CD4-positive, alpha-beta T cell (primary cell): ENCODE results near the gene ELF1. TPM values are rescaled to one million over a fixed set of nuclear protein-coding genes. Genes with fewer than 3 reads are reported as not detected.
"Not testable (repeated sequence)": the region's sequence is repeated elsewhere in the genome, so short reads cannot be mapped to it uniquely, and the experiment has no call there.

ENCODE experiments used
- ATAC-seq: fragments of 200-7000 bp; cut with Tn5 transposase; one replicate; pipeline ENCODE4 v1.10.0; 2022; ENCODE audit warnings: mild to moderate bottlenecking; ENCODE audit not compliant: poor library complexity
- CTCF ChIA-PET: fragments of 350-600 bp; sonication (Branson Sonifier 250); formaldehyde crosslinking; loops from one replicate; lab custom pipeline; 2021; ENCODE audit warnings: antibody characterized with exemption, inconsistent platforms; lab: Charles Lee
- POLR2A ChIA-PET: fragments of 350-600 bp; sonication (Branson Sonifier 250); formaldehyde crosslinking; loops from one replicate; lab custom pipeline; 2021; ENCODE audit warnings: antibody characterized with exemption, inconsistent platforms; lab: Charles Lee
- DNase-seq, 14 experiments: peaks; one replicate each; pipeline ENCODE4 v3.0.0-alpha.2; 2013 to 2020; ENCODE audit warnings: mixed read lengths in 2 of 14
- H3K27ac ChIP-seq, 2 donors: one replicate each; pipeline versions ENCODE4 v1.5.1 to v1.7.0; 2013; ENCODE audit warnings: low read length in 2 of 2, low read depth in 1 of 2, mild to moderate bottlenecking in 1 of 2
- H3K27me3 ChIP-seq, 2 experiments: 1 replicate in 1 of 2; 2 replicates in 1 of 2; pipeline versions ENCODE4 v1.6.1 to v1.7.0; 2013; ENCODE audit warnings: low read length in 2 of 2, control low read depth in 1 of 2, mild to moderate bottlenecking in 1 of 2, moderate library complexity in 1 of 2; ENCODE audit not compliant: insufficient read depth in 2 of 2, control insufficient read depth in 1 of 2
- H3K36me3 ChIP-seq: one replicate; pipeline ENCODE4 v1.6.1; 2013; ENCODE audit warnings: low read length, control low read depth; ENCODE audit not compliant: insufficient read depth
- H3K4me1 ChIP-seq: one replicate; pipeline ENCODE4 v1.6.1; 2013; ENCODE audit warnings: low read length, control low read depth; ENCODE audit not compliant: insufficient read depth
- H3K4me3 ChIP-seq: one replicate; pipeline ENCODE4 v1.5.1; 2013; ENCODE audit warnings: mild to moderate bottlenecking, low read length, moderate library complexity
- H3K9me3 ChIP-seq, 2 experiments: 1 replicate in 1 of 2; 2 replicates in 1 of 2; pipeline versions ENCODE4 v1.6.1 to v1.7.0; 2013; ENCODE audit warnings: low read length in 2 of 2, mild to moderate bottlenecking in 2 of 2, control low read depth in 1 of 2, moderate library complexity in 1 of 2; ENCODE audit not compliant: control insufficient read depth in 1 of 2, insufficient read depth in 1 of 2
- H3K27ac Mint-ChIP-seq: one replicate; pipeline ENCODE4 v1.8.0; 2020; ENCODE audit warnings: mixed read lengths
- H3K27me3 Mint-ChIP-seq: one replicate; pipeline ENCODE4 v1.8.0; 2021; ENCODE audit warnings: mixed read lengths
- H3K36me3 Mint-ChIP-seq: one replicate; pipeline ENCODE4 v1.8.0; 2021; ENCODE audit warnings: low read depth, mixed read lengths
- H3K4me1 Mint-ChIP-seq: one replicate; pipeline ENCODE4 v1.8.0; 2021; ENCODE audit warnings: low read depth, mixed read lengths
- H3K4me3 Mint-ChIP-seq: one replicate; pipeline ENCODE4 v1.8.0; 2020; ENCODE audit warnings: mild to moderate bottlenecking, mixed read lengths
- H3K9me3 Mint-ChIP-seq: one replicate; pipeline ENCODE4 v1.8.0; 2020; ENCODE audit warnings: mixed read lengths
- intact Hi-C, 2 experiments: fragments of 100-400 bp; cut with DNase I in 1 of 2; cut with micrococcal nuclease in 1 of 2; formaldehyde crosslinking; loops; one replicate each; pipeline versions ENCODE4 v1.15.1 to v1.9.0; 2023 to 2025; cut with DNase I, micrococcal nuclease
- total RNA-seq, 174 experiments: library from RNA in 2 of 174; stranded (reverse) in 2 of 174; gene quantifications; one replicate each; pipeline ENCODE4 v1.2.3 and lab custom pipeline; 2021 to 2026
- TF ChIP-seq, protein P1 (sequence below): fragments of 200-600 bp; IDR thresholded peaks from one replicate; pipeline ENCODE4 v1.8.0; 2022; ENCODE audit warnings: antibody characterized with exemption, mild to moderate bottlenecking

ELF1 gene
- total RNA-seq, 2 experiments from 2014 or later: 354 to 358 TPM

DNA sequence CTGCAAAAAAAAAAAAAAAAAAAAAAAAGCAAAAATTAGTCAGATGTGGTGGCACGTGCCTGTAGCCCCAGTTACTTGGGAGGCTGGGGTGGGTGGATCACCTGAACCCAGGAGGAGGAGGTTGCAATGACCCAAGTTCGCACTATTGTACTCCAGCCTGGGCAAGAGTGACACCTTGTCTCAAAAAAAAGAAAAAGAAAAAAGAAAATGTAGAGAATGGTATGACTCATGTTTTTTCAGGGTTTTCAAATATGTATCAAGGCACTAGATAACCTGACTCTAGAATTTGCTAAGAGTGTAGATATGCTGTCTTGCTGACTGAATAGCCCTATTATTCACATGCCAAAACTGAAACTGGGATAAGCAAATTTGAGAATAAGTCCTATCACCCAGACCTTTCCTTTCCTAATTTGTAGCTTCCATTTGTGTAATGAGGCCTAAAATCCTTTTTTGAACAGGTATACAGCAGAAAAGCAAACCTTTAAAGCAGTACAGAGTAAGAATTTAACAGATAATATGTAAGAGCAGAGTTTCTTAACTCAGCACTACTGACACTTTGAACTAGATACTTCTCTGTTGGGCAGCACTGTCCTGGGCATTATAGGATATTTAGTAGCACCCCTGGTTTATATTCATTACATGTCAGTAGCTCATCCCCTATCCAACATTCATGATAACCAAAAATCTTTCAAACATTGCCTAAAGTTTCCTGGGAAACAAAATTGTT, 108.6 kb downstream of the ELF1 start:
- intact Hi-C loops: no loop called here
- TF ChIP-seq, protein P1, sequence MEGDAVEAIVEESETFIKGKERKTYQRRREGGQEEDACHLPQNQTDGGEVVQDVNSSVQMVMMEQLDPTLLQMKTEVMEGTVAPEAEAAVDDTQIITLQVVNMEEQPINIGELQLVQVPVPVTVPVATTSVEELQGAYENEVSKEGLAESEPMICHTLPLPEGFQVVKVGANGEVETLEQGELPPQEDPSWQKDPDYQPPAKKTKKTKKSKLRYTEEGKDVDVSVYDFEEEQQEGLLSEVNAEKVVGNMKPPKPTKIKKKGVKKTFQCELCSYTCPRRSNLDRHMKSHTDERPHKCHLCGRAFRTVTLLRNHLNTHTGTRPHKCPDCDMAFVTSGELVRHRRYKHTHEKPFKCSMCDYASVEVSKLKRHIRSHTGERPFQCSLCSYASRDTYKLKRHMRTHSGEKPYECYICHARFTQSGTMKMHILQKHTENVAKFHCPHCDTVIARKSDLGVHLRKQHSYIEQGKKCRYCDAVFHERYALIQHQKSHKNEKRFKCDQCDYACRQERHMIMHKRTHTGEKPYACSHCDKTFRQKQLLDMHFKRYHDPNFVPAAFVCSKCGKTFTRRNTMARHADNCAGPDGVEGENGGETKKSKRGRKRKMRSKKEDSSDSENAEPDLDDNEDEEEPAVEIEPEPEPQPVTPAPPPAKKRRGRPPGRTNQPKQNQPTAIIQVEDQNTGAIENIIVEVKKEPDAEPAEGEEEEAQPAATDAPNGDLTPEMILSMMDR: no peak
- no peaks in the 10 kb centered on the region for H3K4me1 ChIP-seq
- POLR2A ChIA-PET: no interaction called here
- no peak overlapping the region for H3K27ac ChIP-seq
- CTCF ChIA-PET: interaction anchor here (1.5 kb wide), 1 partner anchor 11 kb away, joined by 4 read pairs; no protein-coding TSS in a partner anchor
- H3K4me3 ChIP-seq: no peak overlapping the region
- no peak for DNase-seq
- peaks cover 21% of the 10 kb centered on the region for H3K4me1 Mint-ChIP-seq
- no peak overlapping the region for H3K4me3 Mint-ChIP-seq
- H3K27me3 ChIP-seq: no peaks in the 10 kb centered on the region
- H3K27me3 Mint-ChIP-seq: no peaks in the 10 kb centered on the region
- H3K9me3 Mint-ChIP-seq: no peaks in the 10 kb centered on the region
- H3K27ac Mint-ChIP-seq: no peak overlapping the region
- ATAC-seq: no peak
- no peaks in the 10 kb centered on the region for H3K9me3 ChIP-seq
- no peaks in the 10 kb centered on the region for H3K36me3 ChIP-seq
- peaks cover 8% of the 10 kb centered on the region for H3K36me3 Mint-ChIP-seq

DNA sequence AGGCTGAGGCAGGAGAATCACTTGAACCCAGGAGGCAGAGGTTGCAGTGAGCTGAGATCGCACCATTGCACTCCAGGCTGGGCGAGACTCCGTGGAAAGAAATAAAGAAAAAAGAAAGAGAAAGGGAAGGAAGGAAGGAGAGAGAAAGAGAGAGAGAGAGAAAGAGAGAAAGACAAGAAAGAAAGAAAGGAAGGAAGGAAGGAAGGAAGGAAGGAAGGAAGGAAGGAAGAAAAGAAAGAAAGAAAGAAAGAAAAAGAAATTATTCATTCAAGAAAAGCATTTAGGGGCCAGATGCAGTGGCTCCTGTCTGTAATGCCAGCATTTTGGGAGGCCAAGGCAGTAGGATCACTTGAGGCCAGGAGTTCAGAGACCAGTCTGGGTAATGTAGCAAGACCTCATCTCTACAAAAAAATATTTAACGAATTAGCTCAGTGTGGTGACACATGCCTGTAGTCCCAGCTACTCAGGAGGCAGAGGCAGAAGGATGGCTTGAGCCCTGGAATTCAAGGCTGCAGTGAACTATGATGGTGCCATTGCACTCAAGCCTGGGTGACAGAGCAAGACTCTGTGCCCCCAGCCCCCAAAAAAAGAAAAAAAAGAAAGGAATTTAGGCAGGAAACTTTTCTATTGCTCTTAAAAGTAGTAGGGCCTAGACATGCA, 109.4 kb downstream of the ELF1 start:
- H3K27ac Mint-ChIP-seq, H3K4me1 ChIP-seq, H3K4me3 ChIP-seq, H3K9me3 ChIP-seq, H3K36me3 Mint-ChIP-seq, POLR2A ChIA-PET, H3K27ac ChIP-seq, H3K36me3 ChIP-seq, ATAC-seq, H3K27me3 Mint-ChIP-seq, DNase-seq, H3K4me3 Mint-ChIP-seq, H3K9me3 Mint-ChIP-seq, H3K27me3 ChIP-seq, intact Hi-C loops: not testable (repeated sequence)
- H3K4me1 Mint-ChIP-seq: peaks cover 13% of the 10 kb centered on the region
- CTCF ChIA-PET: interaction anchor here (1.5 kb wide), 1 partner anchor 12 kb away, joined by 4 read pairs; no protein-coding TSS in a partner anchor

DNA sequence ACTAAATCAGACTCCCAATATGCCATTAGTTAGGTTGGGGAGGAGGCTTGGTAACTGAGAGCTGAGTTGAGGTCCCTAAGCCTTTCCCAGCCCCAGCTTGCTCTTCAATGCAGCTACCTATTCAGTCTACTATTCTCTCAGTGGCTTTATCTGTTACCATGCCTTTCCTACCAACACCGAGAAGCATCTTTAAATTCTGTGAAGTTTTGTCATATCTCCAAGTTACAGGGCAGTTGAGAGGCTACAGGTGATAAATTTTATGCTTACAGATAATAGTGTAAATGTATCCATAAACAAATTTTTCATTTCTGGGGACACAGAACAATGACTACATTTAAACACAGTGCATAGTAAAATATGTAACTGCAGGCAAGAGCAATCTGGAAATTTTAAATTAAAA, 110.6 kb downstream of the ELF1 start:
- H3K4me1 Mint-ChIP-seq: peaks cover 11% of the 10 kb centered on the region
- Histone ChIP-seq H3K27me3 (no peaks in the 10 kb centered on the region), H3K9me3 (no peaks in the 10 kb centered on the region), H3K4me3 (no peak overlapping the region), H3K36me3 (no peaks in the 10 kb centered on the region), H3K27ac (no peak overlapping the region), H3K4me1 (no peaks in the 10 kb centered on the region)
- intact Hi-C loops: no loop called here
- no peaks in the 10 kb centered on the region for H3K27me3 Mint-ChIP-seq
- TF ChIP-seq, protein P1: no peak
- H3K36me3 Mint-ChIP-seq: peaks cover 7% of the 10 kb centered on the region
- CTCF ChIA-PET: no interaction called here
- no peak overlapping the region for H3K4me3 Mint-ChIP-seq
- POLR2A ChIA-PET: no interaction called here
- H3K27ac Mint-ChIP-seq: no peak overlapping the region
- H3K9me3 Mint-ChIP-seq: no peaks in the 10 kb centered on the region
- no peak for ATAC-seq
- no peak for DNase-seq

DNA sequence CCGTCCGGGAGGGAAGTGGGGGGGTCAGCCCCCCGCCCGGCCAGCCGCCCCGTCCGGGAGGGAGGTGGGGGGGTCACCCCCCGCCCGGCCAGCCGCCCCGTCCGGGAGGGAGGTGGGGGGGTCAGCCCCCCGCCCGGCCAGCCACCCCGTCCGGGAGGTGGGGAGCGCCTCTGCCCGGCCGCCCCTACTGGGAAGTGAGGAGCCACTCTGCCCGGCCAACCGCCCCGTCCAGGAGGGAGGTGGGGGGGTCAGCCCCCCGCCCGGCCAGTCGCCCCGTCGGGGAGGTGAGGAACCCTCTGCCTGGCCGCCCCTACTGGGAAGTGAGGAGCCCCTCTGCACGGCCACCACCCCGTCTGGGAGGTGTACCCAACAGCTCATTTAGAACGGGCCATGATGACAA, 118.1 kb downstream of the ELF1 start:
- H3K27me3 Mint-ChIP-seq, H3K36me3 ChIP-seq, H3K4me3 ChIP-seq, H3K27ac Mint-ChIP-seq, H3K9me3 Mint-ChIP-seq, H3K4me1 ChIP-seq, H3K9me3 ChIP-seq, intact Hi-C loops, CTCF ChIA-PET, POLR2A ChIA-PET, ATAC-seq, DNase-seq, H3K4me3 Mint-ChIP-seq, H3K4me1 Mint-ChIP-seq, H3K27ac ChIP-seq, H3K27me3 ChIP-seq: not testable (repeated sequence)
- peaks cover 12% of the 10 kb centered on the region for H3K36me3 Mint-ChIP-seq

DNA sequence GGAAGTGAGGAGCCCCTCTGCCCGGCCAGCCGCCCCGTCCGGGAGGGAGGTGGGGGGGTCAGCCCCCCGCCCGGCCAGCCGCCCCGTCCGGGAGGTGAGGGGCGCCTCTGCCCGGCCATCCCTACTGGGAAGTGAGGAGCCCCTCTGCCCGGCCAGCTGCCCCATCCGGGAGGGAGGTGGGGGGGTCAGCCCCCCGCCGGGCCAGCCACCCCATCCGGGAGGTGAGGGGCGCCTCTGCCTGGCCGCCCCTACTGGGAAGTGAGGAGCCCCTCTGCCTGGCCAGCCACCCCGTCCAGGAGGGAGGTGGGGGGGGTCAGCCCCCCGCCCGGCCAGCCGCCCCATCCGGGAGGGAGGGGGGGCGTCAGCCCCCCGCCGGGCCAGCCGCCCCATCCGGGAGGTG, 118.5 kb downstream of the ELF1 start:
- intact Hi-C loops, H3K27me3 Mint-ChIP-seq, H3K27ac Mint-ChIP-seq, ATAC-seq, H3K4me3 ChIP-seq, H3K27me3 ChIP-seq, H3K9me3 Mint-ChIP-seq, DNase-seq, POLR2A ChIA-PET, CTCF ChIA-PET, H3K27ac ChIP-seq, H3K9me3 ChIP-seq, H3K36me3 ChIP-seq, H3K4me1 ChIP-seq, H3K4me3 Mint-ChIP-seq: not testable (repeated sequence)
- Mint-ChIP-seq H3K36me3 (peaks cover 12% of the 10 kb centered on the region), H3K4me1 (peaks cover 10% of the 10 kb centered on the region)
